ENCODE measurements around the gene LSM8.

The LSM8 gene

GRCh38 chr7:118214051-118214832 is 30.3 kb downstream of the LSM8 start:
- CTCF ChIA-PET: no interaction called here
- Histone ChIP-seq H3K36me3 (ENCODE audit: control insufficient read depth in 2 of 2, insufficient read depth in 1 of 2, low read length in 2 of 2) (no peaks in the 10 kb centered on the region), H3K27ac (ENCODE audit: extremely low read depth, low read depth, low read length) (peak overlapping the region; percentile 51; the same call in 1 of the 2 replicates), H3K9me3 (ENCODE audit: control insufficient read depth, insufficient read depth, low read depth, low read length) (no peaks in the 10 kb centered on the region), H3K4me1 (ENCODE audit: control insufficient read depth, insufficient read depth, low read length) (peaks cover 6% of the 10 kb centered on the region; the same call in 1 of the 2 replicates), H3K4me3 (ENCODE audit: low read depth, low read length) (peak overlapping the region; percentile 59)
- POLR2A ChIA-PET: no interaction called here
- TF ChIP-seq ZXDB (tag by site-specific recombination; IDR thresholded peaks at IDR 0.05): peak; percentile 50; the same call in 1 of the 2 replicates
- peak; percentile 76 for TF ChIP-seq PRDM10 (tag by site-specific recombination; IDR thresholded peaks at IDR 0.05)
- no peak for TF ChIP-seq SCRT2 (tag by site-specific recombination; IDR thresholded peaks at IDR 0.05)
- TF ChIP-seq ZNF692 (tag by site-specific recombination; IDR thresholded peaks at IDR 0.05): 0 out of 2 replicates have a peak, but pooled peaks have one; percentile 18
- peak; percentile 91 for TF ChIP-seq KLF9 (tag by site-specific recombination; IDR thresholded peaks at IDR 0.05; ENCODE audit: low read depth)
- TF ChIP-seq ZNF274 (IDR thresholded peaks at IDR 0.05; ENCODE audit: low read length): no peak
- TF ChIP-seq ZNF274 (tag by site-specific recombination; IDR thresholded peaks at IDR 0.05; ENCODE audit: borderline replicate concordance): no peak
- peak; percentile 51 for TF ChIP-seq PATZ1 (tag by site-specific recombination; IDR thresholded peaks at IDR 0.05)
- peak; percentile 71; the same call in 1 of the 2 replicates for TF ChIP-seq ZNF501 (tag by site-specific recombination; IDR thresholded peaks at IDR 0.05)
- no peak for TF ChIP-seq ZNF175 (tag by site-specific recombination; IDR thresholded peaks at IDR 0.05)
- no peak for TF ChIP-seq PRDM1 (tag by site-specific recombination; IDR thresholded peaks at IDR 0.05)
- 0 out of 2 replicates have a peak, but pooled peaks have one; percentile 22 for TF ChIP-seq YY1 (tag by site-specific recombination; IDR thresholded peaks at IDR 0.05)
- TF ChIP-seq ZNF2 (tag by site-specific recombination; IDR thresholded peaks at IDR 0.05): peak; percentile 33
- TF ChIP-seq ZNF423 (tag by site-specific recombination; IDR thresholded peaks at IDR 0.05): no peak
- no peak for TF ChIP-seq ZNF138 (tag by site-specific recombination; IDR thresholded peaks at IDR 0.05; ENCODE audit: borderline replicate concordance)
- TF ChIP-seq ZBTB48 (tag by site-specific recombination; IDR thresholded peaks at IDR 0.05): 0 out of 2 replicates have a peak, but pooled peaks have one; percentile 25
- TF ChIP-seq ZSCAN30 (tag by site-specific recombination; IDR thresholded peaks at IDR 0.05): 0 out of 2 replicates have a peak, but pooled peaks have one; percentile 7
- TF ChIP-seq KLF8 (tag by site-specific recombination; IDR thresholded peaks at IDR 0.05): peak; percentile 38; the same call in 1 of the 2 replicates
- no peak for TF ChIP-seq ZNF658 (tag by site-specific recombination; IDR thresholded peaks at IDR 0.05)
- peak; percentile 67 for TF ChIP-seq SP2 (tag by site-specific recombination; IDR thresholded peaks at IDR 0.05)
- TF ChIP-seq SP3 (tag by site-specific recombination; IDR thresholded peaks at IDR 0.05): 0 out of 2 replicates have a peak, but pooled peaks have one; percentile 25
- peak; percentile 80 for TF ChIP-seq ZBTB17 (tag by site-specific recombination; IDR thresholded peaks at IDR 0.05)
- no peak for TF ChIP-seq OSR2 (tag by site-specific recombination; IDR thresholded peaks at IDR 0.05)
- peak; percentile 52 for TF ChIP-seq ZBTB26 (tag by site-specific recombination; optimal IDR thresholded peaks at IDR 0.05)
- TF ChIP-seq ZNF639 (tag by site-specific recombination; IDR thresholded peaks at IDR 0.05): no peak
- TF ChIP-seq, protein P1, sequence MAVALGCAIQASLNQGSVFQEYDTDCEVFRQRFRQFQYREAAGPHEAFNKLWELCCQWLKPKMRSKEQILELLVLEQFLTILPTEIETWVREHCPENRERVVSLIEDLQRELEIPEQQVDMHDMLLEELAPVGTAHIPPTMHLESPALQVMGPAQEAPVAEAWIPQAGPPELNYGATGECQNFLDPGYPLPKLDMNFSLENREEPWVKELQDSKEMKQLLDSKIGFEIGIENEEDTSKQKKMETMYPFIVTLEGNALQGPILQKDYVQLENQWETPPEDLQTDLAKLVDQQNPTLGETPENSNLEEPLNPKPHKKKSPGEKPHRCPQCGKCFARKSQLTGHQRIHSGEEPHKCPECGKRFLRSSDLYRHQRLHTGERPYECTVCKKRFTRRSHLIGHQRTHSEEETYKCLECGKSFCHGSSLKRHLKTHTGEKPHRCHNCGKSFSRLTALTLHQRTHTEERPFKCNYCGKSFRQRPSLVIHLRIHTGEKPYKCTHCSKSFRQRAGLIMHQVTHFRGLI (tag by site-specific recombination; IDR thresholded peaks at IDR 0.05): peak; percentile 80
